ENCODE results near the gene MATN3.

GRCh38 chr2:20012032-20012281 is 511 bp downstream of the MATN3 start:
- no peak for TF ChIP-seq CTCF (conservative IDR thresholded peaks at IDR 0.05; ENCODE audit: low read length)
- TF ChIP-seq EZH2phosphoT487 (IDR thresholded peaks at IDR 0.05; ENCODE audit: borderline replicate concordance, low read depth, low read length): no peak
